ENCODE measurements around the gene SLC43A2. TPM values are rescaled to one million over a fixed set of nuclear protein-coding genes. Genes with fewer than 3 reads are reported as not detected.

Gene SLC43A2
- polyA plus RNA-seq, 3 donors: 29.6 to 41.4 (median 29.9) TPM

DNA sequence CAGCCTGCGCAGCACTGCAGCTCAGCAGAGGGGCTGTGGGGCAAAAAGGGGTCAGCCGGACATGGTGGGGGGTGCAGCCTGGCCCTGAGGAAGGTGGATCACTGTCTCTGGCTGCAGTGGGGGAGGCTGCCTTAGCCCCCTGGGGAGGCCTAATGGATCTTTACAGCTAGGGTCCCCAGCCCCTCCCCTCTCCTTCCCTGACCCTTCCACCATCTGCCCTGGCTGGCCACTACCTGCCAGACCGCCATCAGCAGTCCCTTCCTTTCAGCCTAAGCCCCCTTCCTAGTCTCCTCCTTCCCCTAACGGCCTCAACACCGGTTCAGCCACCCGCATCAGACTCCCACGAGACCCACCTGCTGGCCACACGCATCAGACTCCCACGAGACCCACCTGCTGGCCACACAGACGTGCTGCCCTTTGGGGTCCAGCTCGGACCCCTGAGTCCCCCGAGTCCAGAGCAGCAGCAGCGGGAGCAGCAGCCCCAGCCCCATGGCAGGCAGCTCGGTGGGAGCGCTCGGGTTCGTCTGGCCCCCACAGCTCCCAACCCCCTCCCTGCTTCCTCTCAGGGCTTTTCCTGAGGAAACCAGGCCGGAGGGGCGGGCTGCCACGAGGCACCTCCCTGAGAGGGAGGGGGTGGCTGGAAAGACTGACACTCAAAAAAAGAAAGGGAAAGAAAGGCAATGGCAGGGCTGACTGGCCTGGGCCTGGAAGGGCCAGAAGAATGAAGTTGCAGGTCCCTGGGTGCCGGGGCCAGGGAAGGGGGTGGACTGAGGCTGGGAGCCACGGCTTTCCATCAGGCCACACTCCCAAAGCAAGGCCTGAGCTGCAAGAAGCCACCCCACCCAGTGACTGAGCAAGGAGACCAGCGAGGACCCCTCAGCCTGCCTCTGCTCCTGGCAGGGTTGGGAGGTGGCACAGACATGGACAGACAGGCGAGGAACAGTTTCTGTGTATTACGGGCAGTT is 16.9 kb upstream of the SLC43A2 start, which contains the start of gene SCARF1:
SCARF1 (minus strand) TSS at position 526 of the 965 bp plus-strand sequence; CDS start at position 491, 35 bp downstream.
- no peak for DNase-seq

GRCh38 chr17:1644493-1645206 is 16.0 kb upstream of the SLC43A2 start:
- DNase-seq: no peak

DNA sequence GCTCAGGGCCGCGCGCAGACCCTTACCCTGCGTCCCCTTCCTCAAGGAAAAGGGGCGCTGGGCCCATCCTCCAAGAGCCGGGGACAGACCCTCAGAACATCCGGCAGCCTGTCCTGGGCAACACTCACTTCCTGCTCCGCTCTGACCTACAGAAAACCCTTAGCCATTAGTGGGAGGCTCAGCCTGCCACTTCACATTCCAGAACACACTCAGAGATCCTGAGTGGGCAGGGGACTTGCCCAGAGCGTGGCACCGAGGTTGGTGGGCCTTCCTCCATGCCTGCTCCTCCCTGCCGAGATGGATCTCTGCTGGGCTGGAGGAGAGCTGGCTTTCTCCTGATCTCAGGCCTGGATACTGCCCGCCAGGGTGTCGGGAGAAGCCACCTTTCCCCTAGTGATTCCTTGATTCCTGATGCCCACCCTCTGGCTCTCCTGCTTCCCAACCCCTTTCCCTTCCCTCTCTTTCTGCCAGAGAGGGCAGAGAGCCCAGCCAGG is 15.4 kb upstream of the SLC43A2 start:
- no peak for DNase-seq

DNA sequence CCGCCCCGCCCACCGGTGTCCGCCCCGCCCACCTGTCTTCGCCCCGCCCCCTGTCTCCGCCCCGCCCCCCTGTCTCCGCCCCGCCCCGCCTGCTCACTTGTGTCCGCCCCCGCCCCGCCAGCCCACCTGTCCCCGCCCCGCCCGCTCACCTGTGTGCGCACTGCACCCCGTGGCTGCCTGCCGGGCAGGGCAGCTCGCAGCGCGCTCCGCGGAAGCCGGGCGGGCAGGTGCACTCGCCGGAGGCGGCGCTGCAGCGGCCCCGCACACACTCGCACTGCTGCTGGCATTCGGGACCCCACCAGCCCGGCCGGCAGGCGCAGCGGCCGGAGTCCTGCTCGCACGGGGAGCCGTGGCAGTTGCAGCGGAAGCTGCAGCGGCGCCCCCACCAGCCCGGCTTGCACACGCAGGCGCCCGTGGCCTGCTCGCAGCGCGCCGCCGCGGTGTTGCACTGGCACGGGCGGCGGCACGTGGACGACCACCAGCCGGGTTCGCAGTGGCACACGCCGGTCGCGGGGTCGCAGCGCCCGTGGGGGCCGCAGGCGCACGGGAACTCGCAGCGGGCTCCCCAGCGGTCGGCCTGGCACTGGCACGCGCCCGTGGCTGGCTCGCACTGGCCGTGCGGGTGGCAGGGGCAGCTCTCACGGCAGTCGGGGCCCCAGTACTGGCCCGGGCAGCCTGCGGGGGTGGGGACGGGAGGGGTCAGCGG is 14.8 kb upstream of the SLC43A2 start:
- no peak for DNase-seq

- no peak for DNase-seq
These were observed 12.4 kb upstream of the SLC43A2 start for GRCh38 chr17:1641065-1641403.

DNA sequence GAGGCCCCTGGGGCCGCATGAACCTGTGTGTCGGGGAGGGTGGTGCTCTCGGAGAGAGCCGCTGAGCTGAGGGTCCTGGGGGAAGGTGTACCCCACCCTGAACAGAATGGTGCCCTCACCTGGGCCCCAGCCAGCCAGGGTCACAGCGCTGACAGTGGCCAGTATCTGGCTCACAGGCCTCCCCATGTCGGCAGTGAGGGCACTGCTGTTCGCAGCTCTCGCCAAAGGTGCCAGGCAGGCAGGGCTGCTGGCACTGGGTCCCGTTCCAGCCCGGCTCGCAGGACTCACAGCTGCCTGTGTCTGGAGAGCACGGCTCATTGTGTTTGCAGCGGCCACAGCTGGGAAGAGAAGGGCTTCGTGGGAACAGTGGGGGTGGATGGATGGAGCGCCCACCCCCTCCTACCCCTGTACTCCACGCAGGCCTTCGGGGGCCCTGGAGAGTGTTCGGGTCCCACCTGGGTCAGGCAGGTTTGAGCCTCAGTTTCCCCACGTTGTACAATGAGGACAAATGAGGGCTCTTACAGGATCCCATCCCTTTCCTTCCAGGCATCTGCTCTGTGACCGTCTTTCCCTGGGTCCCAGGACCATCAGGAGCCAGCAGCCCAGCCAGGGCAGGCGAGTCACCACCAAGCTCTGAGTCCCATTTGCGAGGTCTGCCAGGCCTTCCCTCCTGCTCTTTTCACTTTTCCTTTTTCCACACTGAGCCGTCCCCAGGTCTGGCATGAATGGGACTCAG is 11.9 kb upstream of the SLC43A2 start:
- DNase-seq: no peak

DNA sequence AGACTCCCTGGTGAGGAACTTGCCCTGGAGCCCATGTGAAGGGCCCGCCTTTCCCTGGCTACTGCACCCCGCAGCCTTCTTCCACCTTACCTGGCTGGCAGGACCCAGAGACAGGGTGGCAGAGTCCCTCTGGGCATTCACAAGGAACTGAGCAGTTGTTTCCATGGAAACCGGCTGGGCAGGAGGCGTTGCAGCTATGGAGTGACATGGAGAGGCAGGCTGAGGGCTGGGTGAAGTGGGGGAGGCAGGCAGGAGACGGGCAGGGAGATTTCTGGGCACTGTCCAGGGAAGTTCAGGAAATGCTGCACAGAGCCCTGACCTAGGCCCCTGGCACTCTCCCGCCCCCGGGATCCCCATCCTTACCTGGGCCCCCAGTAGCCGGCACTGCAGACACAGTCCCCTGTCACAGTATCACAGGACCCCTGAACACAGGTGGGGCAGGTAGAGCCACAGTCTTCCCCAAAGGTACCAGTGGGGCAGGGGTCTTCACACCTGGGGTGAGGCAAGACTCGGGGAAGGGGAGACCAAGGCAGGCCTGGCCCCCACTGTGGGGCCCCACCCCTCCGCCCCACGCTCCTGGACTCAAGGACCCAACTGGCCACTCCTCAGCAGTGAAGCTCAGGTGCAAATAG is 11.0 kb upstream of the SLC43A2 start:
- DNase-seq: no peak

DNA sequence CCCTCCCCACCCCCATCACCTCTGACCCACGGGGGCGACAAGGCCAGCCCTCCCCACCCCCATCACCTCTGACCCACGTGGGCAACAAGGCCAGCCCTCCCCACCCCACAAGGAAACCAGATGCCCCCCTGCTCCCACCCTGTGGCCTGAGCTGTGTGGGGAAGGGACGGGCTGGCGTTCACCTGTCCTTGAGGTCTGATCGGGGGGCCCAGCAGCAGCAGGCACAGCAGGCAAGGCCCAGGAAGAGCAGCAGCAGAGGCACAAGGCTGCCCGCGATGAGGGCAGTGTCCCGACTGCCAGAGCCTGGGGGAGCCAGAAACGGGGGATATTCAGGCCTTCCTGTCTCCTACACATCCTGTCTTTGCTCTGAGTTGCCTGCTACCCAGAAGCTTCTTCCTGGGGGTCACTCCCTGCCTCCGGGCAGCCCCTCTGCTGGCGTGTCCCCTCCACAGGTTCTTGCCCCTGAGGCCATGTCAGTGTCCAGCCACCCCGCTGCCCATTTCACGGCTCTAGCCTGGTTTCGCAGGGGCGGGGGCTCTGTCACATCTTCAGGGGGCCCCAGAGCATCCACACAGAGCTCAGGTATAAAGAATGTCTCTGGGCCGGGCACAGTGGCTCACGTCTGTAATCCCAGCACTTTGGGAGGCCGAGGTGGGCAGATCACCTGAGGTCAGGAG is 10.1 kb upstream of the SLC43A2 start:
- DNase-seq: no peak

DNA sequence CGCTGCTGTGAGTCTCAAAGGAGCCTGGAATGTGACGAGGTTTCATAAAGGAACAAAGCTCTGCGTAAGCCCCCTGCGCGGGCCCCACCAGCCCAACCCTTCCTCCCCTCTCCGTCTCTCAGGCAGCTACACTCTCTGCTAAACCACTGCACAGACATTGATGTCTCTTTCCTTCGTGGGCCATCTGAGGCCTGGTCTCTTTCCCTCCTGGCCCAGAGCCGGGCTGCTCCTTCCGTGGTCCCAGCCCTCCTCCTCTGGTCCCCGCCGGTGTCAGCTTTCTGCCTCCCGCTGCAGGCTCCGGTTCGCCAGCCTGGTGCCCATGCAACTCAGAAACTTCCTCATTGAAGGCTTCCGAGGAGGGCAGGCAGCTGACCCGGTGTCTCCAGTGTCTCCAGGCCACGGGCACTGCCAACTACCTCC is 9.5 kb upstream of the SLC43A2 start:
- DNase-seq: no peak

DNA sequence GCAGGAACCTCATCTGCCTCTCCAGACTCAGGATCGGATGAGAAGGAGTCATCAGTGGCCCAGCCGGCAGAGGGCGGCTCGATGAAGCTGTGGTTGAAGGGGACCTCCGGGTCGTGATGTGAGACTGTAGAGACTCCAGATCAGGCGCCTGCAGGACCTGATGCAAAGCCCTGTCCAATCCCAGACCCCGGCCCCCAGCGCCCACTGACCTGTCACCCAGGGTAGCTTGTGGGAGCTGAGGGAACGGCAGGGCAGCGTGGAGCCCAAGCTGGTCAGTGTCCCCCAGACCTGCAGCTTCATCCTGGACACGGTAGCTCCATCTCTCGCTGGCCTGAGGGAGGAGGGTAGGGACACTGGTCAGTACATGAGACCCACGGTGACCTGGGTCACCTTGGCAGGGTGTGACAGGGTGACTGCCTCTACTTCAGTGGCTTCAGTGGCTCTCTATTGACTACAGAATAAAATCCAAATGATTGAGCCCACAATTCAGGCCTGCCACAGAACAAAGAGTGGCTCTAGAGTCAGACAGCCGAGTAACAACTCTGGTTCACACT is 8.2 kb upstream of the SLC43A2 start:
- DNase-seq: no peak

DNA sequence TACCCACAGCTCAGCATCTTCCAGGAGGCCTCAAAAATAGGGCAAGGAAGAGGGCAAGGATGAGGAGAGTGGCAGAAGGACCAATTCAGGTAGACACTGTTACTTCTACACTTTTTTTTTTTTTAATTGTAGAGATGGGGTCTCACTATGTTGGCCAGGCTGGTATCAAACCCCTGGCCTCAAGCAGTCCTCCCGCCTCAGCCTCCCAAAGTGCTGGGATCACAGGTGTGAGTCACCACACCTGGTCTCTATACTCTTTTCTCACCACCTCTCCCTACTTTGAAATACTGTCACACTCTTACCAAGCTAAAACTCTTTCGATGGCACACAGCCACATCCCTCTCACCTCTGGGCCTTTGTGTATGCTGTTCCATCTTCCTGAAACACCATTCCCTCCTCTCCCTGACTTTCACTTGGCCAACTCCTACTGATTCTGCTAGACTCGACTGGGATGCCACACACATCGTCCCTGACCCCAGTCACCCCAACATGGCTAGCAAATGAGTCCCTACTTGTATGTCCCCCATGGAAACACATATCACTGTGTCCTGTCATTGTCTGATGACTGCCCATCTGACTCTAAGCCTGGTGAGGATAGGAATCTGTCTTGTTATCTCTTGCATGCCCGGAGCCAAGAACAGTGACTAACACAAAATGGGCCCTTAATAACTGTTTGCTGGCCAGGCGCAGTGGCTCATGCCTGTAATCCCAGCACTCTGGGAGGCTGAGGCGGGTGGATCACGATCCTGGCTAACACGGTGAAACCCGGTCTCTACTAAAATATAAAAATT is 7.2 kb upstream of the SLC43A2 start:
- DNase-seq: no peak

DNA sequence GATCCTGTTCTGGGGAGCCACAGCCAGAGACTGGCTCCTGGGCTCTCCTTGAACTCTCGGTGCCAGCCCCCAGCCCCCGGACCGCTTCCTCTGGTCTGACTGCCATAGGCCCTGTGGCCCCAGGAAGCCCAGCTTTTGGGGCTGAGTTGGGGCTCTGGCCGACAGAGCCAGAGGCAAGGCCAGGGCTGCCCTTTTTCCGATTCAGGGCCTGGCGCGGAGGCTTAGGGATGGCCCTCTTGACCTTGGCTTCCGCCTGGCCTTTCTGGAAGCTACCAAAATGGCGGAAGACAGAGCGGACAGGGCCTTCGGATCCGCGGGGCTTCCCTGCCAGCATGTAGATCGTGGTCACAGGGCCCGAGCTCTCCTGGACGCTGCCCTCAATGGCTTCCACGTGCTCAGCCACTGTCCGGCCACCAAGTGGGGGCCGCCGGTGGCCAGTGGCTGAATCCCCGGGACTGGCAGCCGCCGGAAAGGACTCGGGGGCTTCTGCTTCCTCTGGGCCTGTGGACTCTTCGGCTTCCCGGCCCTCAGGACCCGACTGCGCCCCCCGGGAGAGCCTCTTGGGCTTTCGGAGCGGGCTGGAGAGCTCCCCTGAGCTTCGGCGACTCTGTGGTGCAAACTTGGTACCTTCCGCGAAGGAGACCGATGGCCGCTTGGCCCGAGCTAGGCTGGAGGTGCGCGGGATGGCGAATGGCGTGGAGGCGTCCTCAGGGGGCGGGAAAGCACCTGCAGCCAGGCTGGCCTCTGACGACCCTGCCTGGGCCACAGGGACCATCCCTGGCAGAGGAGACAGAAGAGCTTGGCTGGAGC is 6.4 kb upstream of the SLC43A2 start:
- no peak for DNase-seq

DNA sequence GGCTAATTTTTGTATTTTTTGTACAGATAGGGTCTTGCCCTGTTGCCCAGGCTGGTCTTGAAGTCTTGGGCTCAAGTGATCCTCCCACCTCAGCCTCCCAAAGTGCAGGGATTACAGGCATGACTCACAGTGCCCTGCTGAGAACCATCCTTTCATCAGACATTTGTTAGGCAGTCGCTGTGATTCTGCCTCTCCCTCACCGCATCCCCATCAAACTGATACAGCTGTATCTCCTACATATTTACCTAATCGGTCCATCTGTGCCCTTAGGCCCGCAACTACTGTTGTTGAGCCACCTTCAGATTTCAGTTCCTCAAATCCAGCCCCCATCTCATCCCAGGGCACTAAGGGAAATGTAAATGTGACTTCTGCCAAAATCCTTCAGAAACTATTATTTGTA is 2.0 kb upstream of the SLC43A2 start:
- DNase-seq: no peak

DNA sequence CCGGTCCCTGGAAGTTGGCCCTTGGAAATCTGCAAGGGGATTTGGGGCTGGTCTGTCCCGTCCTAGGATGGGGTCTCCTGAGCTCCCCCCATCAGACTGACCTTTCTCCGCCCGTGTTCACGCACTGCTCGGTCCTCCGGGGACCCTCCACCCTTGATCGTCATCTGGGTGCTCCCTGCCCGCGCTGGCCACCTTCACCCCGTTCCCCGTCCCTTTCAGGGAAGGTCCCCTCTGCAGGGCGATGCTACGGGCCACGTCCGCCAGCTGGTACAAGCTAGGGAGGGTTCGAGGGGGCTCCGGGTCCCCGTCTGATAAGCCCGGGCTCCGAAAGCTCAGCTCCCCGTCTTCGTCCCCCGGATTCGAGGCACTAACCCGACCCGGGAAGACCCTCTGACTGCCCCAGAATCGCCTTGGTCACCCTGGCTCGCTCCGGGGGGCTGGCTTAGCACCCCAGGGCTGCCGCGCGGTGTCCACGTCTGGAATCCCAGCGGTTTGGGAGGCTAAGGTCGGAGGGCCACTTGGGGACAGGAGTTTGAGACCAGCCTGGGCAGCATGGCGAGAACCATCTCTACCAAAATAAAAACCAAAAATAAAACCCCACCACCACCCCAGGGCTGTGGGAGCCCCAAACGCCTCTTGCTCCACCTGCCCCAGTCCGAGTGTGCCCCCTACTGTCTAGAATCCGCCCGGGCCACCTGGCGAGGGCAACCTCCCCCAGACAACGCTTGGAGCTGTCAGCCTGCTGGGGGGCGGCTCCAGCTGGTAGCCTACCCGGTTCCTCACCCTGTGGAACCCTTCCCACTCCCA is 1.1 kb upstream of the SLC43A2 start:
- no peak for DNase-seq

DNA sequence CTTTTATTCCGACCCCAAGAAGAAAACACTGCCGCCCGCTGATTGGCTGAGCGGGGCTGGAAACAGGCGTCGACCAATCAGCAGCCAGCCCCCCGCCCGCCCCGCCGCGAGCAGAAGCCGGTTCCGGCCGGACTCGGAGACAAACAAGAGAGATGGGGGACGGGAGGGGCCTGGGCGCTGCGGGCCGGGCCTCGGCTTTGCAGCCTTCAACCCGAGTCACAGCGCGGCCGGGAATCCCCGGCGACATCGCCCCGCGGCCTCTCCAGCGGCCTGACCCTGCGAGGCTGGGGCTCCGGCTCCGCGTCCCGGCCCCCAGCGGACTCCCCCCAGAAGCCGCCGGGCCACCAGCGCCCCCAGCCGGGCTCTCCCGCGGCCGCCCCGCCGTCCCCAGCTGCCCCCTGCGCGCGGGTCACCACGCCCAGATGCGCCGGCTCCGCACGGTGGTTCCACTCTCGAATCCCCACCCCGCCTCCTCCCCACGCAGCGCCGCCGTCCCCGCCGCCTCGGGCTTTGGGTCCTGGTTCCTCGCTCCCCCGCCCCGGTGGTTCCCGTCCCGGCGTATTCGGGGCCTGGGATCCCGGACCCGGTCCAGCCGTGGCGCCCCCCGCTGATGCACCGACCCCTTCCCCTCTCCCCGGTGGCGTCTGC is 346 bp upstream of the SLC43A2 start:
- DNase-seq: peak; percentile 96

DNA sequence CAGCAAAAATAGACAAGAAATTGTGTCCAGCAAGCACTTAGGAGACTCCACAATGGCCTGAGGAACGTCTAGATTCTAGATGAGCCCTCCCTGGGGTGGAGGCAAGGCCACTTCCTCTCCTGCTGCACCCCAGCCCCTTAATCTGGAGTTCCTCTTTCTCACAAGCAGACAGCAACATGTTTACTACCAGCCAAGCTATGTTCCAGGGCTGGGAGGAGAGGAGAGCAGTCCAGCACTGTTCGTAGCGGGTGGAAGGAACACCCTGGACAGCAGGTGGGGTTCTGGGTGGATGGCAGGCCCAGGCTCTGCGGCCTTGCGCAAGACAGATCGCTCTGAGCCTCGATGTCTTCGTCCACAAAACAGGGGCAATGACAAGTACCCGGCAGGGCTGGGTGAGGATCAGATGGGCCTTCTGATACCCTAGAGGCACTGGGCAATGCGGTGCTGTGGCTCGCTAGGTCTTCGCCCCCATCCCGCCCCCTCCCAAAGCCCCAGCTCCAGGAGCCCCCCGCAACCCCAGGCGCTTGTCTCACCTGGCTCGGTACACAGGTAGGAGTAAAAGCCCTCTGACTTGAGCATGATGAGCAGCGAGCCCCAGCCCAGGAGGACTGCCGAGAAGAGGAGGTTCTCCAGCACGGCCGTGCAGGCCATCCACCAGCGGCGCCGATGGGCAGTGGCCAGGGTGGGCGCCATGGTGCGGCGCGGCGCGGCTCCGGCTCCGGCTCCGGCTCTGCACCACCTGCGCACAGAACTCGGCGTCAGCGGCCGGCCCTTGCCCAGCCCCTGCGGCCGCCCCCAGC is 1.3 kb downstream of the SLC43A2 start:
- no peak for DNase-seq
